Germinal center (tissue), 1 donor: ENCODE measurements around the gene RAB17.

Source experiments
- DNase-seq: peaks from one replicate; pipeline ENCODE4 v3.0.0; 2012; ENCODE audit warnings: mixed read lengths, low spot score

Gene RAB17

GRCh38 chr2:237576974-237577373 lies 13.6 kb downstream of the RAB17 start:
- DNase-seq = no peak

- no peak for DNase-seq
Observed at GRCh38 chr2:237575869-237576862, 14.4 kb downstream of the RAB17 start.

GRCh38 chr2:237574894-237575868 lies 15.4 kb downstream of the RAB17 start:
- DNase-seq = no peak

GRCh38 chr2:237574467-237574866 lies 16.1 kb downstream of the RAB17 start:
- no peak for DNase-seq

GRCh38 chr2:237573721-237574415 lies 16.7 kb downstream of the RAB17 start:
- DNase-seq = no peak

GRCh38 chr2:237572742-237573101 lies 17.8 kb downstream of the RAB17 start:
- DNase-seq = no peak

- DNase-seq = peak; percentile 91
Observed at GRCh38 chr2:237572021-237572741, 18.4 kb downstream of the RAB17 start.

- DNase-seq = no peak
Observed at GRCh38 chr2:237571551-237571950, 19.0 kb downstream of the RAB17 start.

GRCh38 chr2:237570776-237571335 lies 19.7 kb downstream of the RAB17 start:
- DNase-seq = no peak

GRCh38 chr2:237569896-237570295 lies 20.6 kb downstream of the RAB17 start:
- no peak for DNase-seq

- no peak for DNase-seq
Observed at GRCh38 chr2:237569041-237569440, 21.5 kb downstream of the RAB17 start.

GRCh38 chr2:237568121-237568660 lies 22.3 kb downstream of the RAB17 start:
- no peak for DNase-seq

GRCh38 chr2:237567276-237568029 lies 23.1 kb downstream of the RAB17 start:
- DNase-seq = no peak

- DNase-seq = no peak
Observed at GRCh38 chr2:237566401-237567235, 23.9 kb downstream of the RAB17 start, which contains the start of gene PRLH. PRLH (plus strand) TSS chr2:237566574; CDS start chr2:237566574, 0 bp downstream.

GRCh38 chr2:237565974-237566373 lies 24.6 kb downstream of the RAB17 start:
- no peak for DNase-seq

GRCh38 chr2:237564526-237565131 lies 25.9 kb downstream of the RAB17 start:
- no peak for DNase-seq

GRCh38 chr2:237563816-237564215 lies 26.7 kb downstream of the RAB17 start:
- no peak for DNase-seq

- DNase-seq = no peak
Observed at GRCh38 chr2:237561221-237561620, 29.3 kb downstream of the RAB17 start.
